ENCODE measurements around the gene DMRT1. TPM values are rescaled to one million over a fixed set of nuclear protein-coding genes. Genes with fewer than 3 reads are reported as not detected.

Gene DMRT1
- total and polyA plus RNA-seq, 11 donors, result not detected

DNA sequence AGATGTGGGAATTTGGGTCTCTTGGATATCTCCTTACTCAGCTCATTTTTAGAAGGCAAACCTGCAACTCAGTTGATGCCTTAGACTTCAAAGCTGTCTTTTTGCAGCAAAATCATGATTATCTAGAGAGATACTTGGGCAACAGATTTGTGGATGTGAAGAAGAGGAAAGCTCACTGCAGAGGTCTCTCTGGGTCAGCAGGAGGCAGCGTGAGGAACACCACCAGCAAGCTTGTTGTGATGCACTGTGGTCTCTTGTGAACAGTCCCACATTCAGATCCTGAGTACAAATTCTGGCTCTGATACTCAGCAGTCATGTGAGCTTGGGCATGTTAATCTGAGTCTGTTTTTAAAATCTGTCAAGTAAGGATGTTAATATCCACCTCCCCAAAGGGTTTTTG, 108.6 kb downstream of the DMRT1 start:
- no peak overlapping the region for H3K27ac ChIP-seq
- peaks cover 0 to 87% (median 16%) of the 10 kb centered on the region in 9 donors for H3K27me3 ChIP-seq
- TF ChIP-seq, protein P1, sequence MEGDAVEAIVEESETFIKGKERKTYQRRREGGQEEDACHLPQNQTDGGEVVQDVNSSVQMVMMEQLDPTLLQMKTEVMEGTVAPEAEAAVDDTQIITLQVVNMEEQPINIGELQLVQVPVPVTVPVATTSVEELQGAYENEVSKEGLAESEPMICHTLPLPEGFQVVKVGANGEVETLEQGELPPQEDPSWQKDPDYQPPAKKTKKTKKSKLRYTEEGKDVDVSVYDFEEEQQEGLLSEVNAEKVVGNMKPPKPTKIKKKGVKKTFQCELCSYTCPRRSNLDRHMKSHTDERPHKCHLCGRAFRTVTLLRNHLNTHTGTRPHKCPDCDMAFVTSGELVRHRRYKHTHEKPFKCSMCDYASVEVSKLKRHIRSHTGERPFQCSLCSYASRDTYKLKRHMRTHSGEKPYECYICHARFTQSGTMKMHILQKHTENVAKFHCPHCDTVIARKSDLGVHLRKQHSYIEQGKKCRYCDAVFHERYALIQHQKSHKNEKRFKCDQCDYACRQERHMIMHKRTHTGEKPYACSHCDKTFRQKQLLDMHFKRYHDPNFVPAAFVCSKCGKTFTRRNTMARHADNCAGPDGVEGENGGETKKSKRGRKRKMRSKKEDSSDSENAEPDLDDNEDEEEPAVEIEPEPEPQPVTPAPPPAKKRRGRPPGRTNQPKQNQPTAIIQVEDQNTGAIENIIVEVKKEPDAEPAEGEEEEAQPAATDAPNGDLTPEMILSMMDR (IDR thresholded peaks at IDR 0.05), result no peak
- no peak for TF ChIP-seq POLR2A (IDR thresholded peaks at IDR 0.05)
- no peak for ATAC-seq
- H3K4me3 ChIP-seq, result no peak overlapping the region
- H3K9me3 ChIP-seq, result no peaks in the 10 kb centered on the region
- H3K36me3 ChIP-seq, result no peaks in the 10 kb centered on the region
- 36 to 56% (median 44%) methylated on average over 1 of the region's 1 CpG for WGBS, 4 donors
- DNase-seq, result no peak
- no peaks in the 10 kb centered on the region for H3K4me1 ChIP-seq
- intact Hi-C loops (cut with DNase I), result no loop called here

DNA sequence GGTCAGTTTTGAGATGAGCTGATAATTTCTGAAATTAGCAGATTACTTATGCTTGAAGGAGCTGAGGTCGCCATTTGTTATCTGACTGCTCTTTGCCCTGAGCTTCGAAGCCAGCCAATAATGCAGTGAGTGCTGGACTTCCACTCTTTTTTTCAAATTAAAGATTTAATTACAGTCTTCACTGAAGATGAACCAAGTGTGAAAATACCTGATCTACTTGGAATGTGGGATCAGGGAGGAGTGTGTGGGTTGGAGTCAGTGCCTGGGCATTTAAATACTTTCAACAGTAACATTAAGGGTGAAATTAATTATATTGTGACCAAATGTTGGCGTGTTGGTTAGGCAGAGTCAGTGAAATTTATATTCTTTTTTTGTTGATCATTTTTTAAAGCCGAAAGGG, 111.0 kb downstream of the DMRT1 start:
- Histone ChIP-seq H3K27ac (no peak overlapping the region), H3K4me3 (no peak overlapping the region), H3K36me3 (no peaks in the 10 kb centered on the region), H3K4me1 (no peaks in the 10 kb centered on the region), H3K9me3 (no peaks in the 10 kb centered on the region), H3K27me3 (peaks cover 0 to 89% (median 16%) of the 10 kb centered on the region in 9 donors)
- intact Hi-C loops (cut with DNase I), result no loop called here
- TF ChIP-seq, protein P1 (IDR thresholded peaks at IDR 0.05), result no peak
- TF ChIP-seq POLR2A (IDR thresholded peaks at IDR 0.05), result no peak
- DNase-seq (no peak), ATAC-seq (no peak)
- WGBS, 4 donors, result 62 to 72% (median 64%) methylated on average over 4 of the region's 4 CpGs

DNA sequence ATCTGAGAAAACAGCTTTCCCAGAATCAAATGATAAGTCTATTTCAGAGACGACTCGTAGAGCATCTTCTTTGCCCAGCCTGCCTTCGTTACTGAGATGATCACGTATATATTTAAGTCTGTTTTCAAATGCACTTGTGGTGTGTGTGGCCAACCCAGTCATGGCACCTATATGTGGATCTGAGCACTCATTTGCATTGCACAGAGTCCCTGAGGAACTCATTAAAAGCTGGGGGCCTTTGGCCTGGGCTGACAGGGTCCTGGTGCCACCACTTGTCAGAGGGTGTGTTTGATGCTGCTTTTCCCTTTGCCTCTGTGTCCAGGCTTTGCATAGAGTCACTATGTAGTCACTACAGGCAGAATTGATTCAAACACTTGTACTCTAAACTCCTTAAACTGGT, 117.6 kb downstream of the DMRT1 start:
- Histone ChIP-seq H3K9me3 (no peaks in the 10 kb centered on the region), H3K4me1 (no peaks in the 10 kb centered on the region), H3K36me3 (no peaks in the 10 kb centered on the region), H3K4me3 (no peak overlapping the region), H3K27ac (no peak overlapping the region), H3K27me3 (peaks cover 0 to 86% (median 36%) of the 10 kb centered on the region in 9 donors)
- DNase-seq (no peak), ATAC-seq (no peak)
- TF ChIP-seq, protein P1 (IDR thresholded peaks at IDR 0.05), result no peak
- no peak for TF ChIP-seq POLR2A (IDR thresholded peaks at IDR 0.05)
- WGBS, 4 donors, result 75 to 88% (median 86%) methylated on average over 4 of the region's 4 CpGs
- intact Hi-C loops (cut with DNase I), result no loop called here

DNA sequence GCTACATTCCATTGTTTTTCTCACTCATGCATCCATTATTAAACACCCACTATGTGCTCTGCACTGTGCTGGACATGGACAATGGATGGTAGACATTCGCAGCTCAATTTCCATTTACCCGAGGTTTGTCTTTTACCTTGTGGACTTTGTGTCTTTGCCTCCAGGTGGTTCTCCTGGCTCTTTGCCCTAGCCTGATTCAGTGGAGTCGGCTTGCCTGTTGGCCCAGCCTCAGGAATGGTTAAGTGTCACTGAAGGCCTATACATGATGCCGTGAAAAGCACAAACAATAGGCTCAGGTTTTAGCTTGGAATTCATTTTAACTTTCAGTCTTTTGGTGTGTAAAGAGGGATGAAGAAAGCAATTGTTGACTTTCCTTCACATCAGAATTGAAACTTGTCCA, 118.4 kb downstream of the DMRT1 start:
- TF ChIP-seq POLR2A (IDR thresholded peaks at IDR 0.05), result no peak
- TF ChIP-seq, protein P1 (IDR thresholded peaks at IDR 0.05), result no peak
- no peaks in the 10 kb centered on the region for H3K4me1 ChIP-seq

More for the DNA sequence above, 118.4 kb downstream of the DMRT1 start:
- WGBS, 4 donors, result 81 to 86% (median 85%) methylated on average over 4 of the region's 4 CpGs
- H3K36me3 ChIP-seq, result no peaks in the 10 kb centered on the region
- DNase-seq (no peak), ATAC-seq (no peak)
- no peak overlapping the region for H3K27ac ChIP-seq
- peaks cover 0 to 87% (median 38%) of the 10 kb centered on the region in 9 donors for H3K27me3 ChIP-seq
- no peak overlapping the region for H3K4me3 ChIP-seq
- no peaks in the 10 kb centered on the region for H3K9me3 ChIP-seq
- intact Hi-C loops (cut with DNase I), result no loop called here

Measured in heart left ventricle (tissue), 16 donors.